Measurements from ENCODE around the gene MED29. TPM values are rescaled to one million over a fixed set of nuclear protein-coding genes. Genes with fewer than 3 reads are reported as not detected.

The MED29 gene
- total RNA-seq, 1 experiment from 2014 or later = 32.0 TPM

- TF ChIP-seq ZFX (IDR thresholded peaks at IDR 0.05) = no peak
These were observed 21.1 kb downstream of the MED29 start, which contains the start of gene PLEKHG2 (continued) for GRCh38 chr19:39412100-39412866.

GRCh38 chr19:39412867-39413271 lies 21.7 kb downstream of the MED29 start:
- Histone ChIP-seq H3K27me3 (ENCODE audit: insufficient read depth, low read length) (no peaks in the 10 kb centered on the region), H3K27ac (ENCODE audit: low read depth, low read length) (peak overlapping the region; percentile 100), H3K36me3 (ENCODE audit: control insufficient read depth in 1 of 2, insufficient read depth in 2 of 2, low read length in 2 of 2) (peaks cover 2 to 6% of the 10 kb centered on the region in 2 experiments; a peak in 1 of 4 replicates), H4K20me1 (ENCODE audit: insufficient read depth) (peaks cover 3% of the 10 kb centered on the region; the same call in 1 of the 2 replicates), H3K9me3 (ENCODE audit: control insufficient read depth in 1 of 2, insufficient read depth in 1 of 2, low read depth in 1 of 2, low read length in 2 of 2) (no peaks in the 10 kb centered on the region), H3K4me1 (ENCODE audit: control insufficient read depth in 1 of 2, insufficient read depth in 2 of 2, low read length in 2 of 2) (peaks cover 33 to 64% of the 10 kb centered on the region in 2 experiments), H2AFZ (ENCODE audit: low read depth, low read length, poor library complexity, severe bottlenecking) (no peak overlapping the region), H3K4me3 (replicated peaks in 1 of 2; ENCODE audit: low read depth in 1 of 2, low read length in 2 of 2) (peak overlapping the region; percentile 57 to 90), H3K4me2 (ENCODE audit: low read length) (peak overlapping the region; percentile 92), H3K79me2 (ENCODE audit: insufficient read depth, low read length) (peaks cover 12% of the 10 kb centered on the region), H3K9ac (ENCODE audit: low read length) (peak overlapping the region; percentile 67), H3K9me2 (ENCODE audit: insufficient read depth) (no peaks in the 10 kb centered on the region)
- TF ChIP-seq TCF7L2 (IDR thresholded peaks at IDR 0.05; ENCODE audit: borderline replicate concordance, extremely low read depth, insufficient read depth, insufficient read length) (no peak), CTCF (IDR thresholded peaks at IDR 0.05 in 2 of 3, conservative IDR thresholded peaks at IDR 0.05 in 1 of 3; ENCODE audit: borderline replicate concordance in 1 of 3, insufficient read depth in 1 of 3, low read depth in 2 of 3, low read length in 2 of 3) (peak in 1 of 3 experiments; percentile 85; a peak in 2 of 6 replicates), CEBPB (IDR thresholded peaks at IDR 0.05; ENCODE audit: low read depth) (no peak)
- DNase-seq (ENCODE audit: low read depth, low spot score) (no peak), ATAC-seq (no peak)
- BruUV-seq (replicated peaks) = no TSS peak
- intact Hi-C loops (cut with micrococcal nuclease) = loop anchor here (1.0 to 5.0 kb wide), 5 partner anchors 22 to 291 kb away; partner anchors contain the start of genes MED29, PAF1 and SAMD4B
- ChIA-PET RAD21 (ENCODE audit: low non-redundant PET in 1 of 2, low total read pairs in 2 of 2, uncharacterized antibody in 2 of 2, unreplicated experiment in 2 of 2) (interaction anchor here in 1 of 2 experiments (0.5 kb wide), 1 partner anchor 87 kb away, joined by 3 read pairs; no protein-coding TSS in a partner anchor), CTCF (interaction anchor here (2.0 kb wide), 1 partner anchor 15 kb away, joined by 51 read pairs; no protein-coding TSS in a partner anchor), POLR2A (interaction anchor here (1.5 to 2.3 kb wide), 3 partner anchors 15 to 23 kb away, joined by 4 to 35 read pairs (median 12); partner anchors contain the start of genes MED29, PAF1 and RPS16)
